ENCODE results near the gene IGF1R.

Gene IGF1R

GRCh38 chr15:98803228-98804056 lies 155.1 kb downstream of the IGF1R start:
- DNase-seq = no peak

- no peak for DNase-seq
Observed at GRCh38 chr15:98804057-98804380, 155.7 kb downstream of the IGF1R start.

GRCh38 chr15:98805434-98806274 lies 157.3 kb downstream of the IGF1R start:
- no peak for DNase-seq

- DNase-seq = no peak
Observed at GRCh38 chr15:98806275-98806895, 158.0 kb downstream of the IGF1R start.

GRCh38 chr15:98807262-98807661 lies 158.9 kb downstream of the IGF1R start:
- no peak for DNase-seq

GRCh38 chr15:98809273-98809672 lies 160.9 kb downstream of the IGF1R start:
- DNase-seq = no peak

- no peak for DNase-seq
Observed at GRCh38 chr15:98812716-98813446, 164.5 kb downstream of the IGF1R start.

- DNase-seq = no peak
Observed at GRCh38 chr15:98813951-98814350, 165.6 kb downstream of the IGF1R start.

GRCh38 chr15:98815207-98815606 lies 166.9 kb downstream of the IGF1R start:
- DNase-seq = no peak

GRCh38 chr15:98817745-98818144 lies 169.4 kb downstream of the IGF1R start:
- DNase-seq = no peak

GRCh38 chr15:98823012-98823458 lies 174.7 kb downstream of the IGF1R start:
- no peak for DNase-seq

GRCh38 chr15:98823616-98824015 lies 175.3 kb downstream of the IGF1R start:
- DNase-seq = no peak

- no peak for DNase-seq
Observed at GRCh38 chr15:98824595-98824994, 176.3 kb downstream of the IGF1R start.

- DNase-seq = no peak
Observed at GRCh38 chr15:98826658-98827057, 178.3 kb downstream of the IGF1R start.

- DNase-seq = no peak
Observed at GRCh38 chr15:98827217-98827616, 178.9 kb downstream of the IGF1R start.

- no peak for DNase-seq
Observed at GRCh38 chr15:98830034-98830634, 181.8 kb downstream of the IGF1R start.

GRCh38 chr15:98834976-98835375 lies 186.6 kb downstream of the IGF1R start:
- DNase-seq = no peak

GRCh38 chr15:98835876-98836275 lies 187.5 kb downstream of the IGF1R start:
- no peak for DNase-seq

GRCh38 chr15:98838387-98839259 lies 190.3 kb downstream of the IGF1R start:
- no peak for DNase-seq

GRCh38 chr15:98840053-98840452 lies 191.7 kb downstream of the IGF1R start:
- no peak for DNase-seq

GRCh38 chr15:98841419-98841970 lies 193.2 kb downstream of the IGF1R start:
- no peak for DNase-seq

Measured in DMS153 (cell line).